ENCODE measurements around the gene ZNF132. TPM values are rescaled to one million over a fixed set of nuclear protein-coding genes. Genes with fewer than 3 reads are reported as not detected.
"Not testable (repeated sequence)": the region's sequence is repeated elsewhere in the genome, so short reads cannot be mapped to it uniquely, and the experiment has no call there.

The ZNF132 gene
- total RNA-seq (11.9 TPM), polyA plus RNA-seq (2.3 TPM)

GRCh38 chr19:58439576-58440554 lies at the start of gene ZNF132:
Gene ZNF132 (minus strand): TSS chr19:58440153. CDS start chr19:58439821, 332 bp downstream.
- Histone ChIP-seq H3K4me1 (ENCODE audit: insufficient read depth) (no peaks in the 10 kb centered on the region), H3K4me3 (ENCODE audit: low read depth, low read length) (peak within 1 kb of the TSS; percentile 50), H3K36me3 (ENCODE audit: insufficient read depth) (peaks cover 9% of the 10 kb centered on the region), H3K27ac (ENCODE audit: low read depth) (no peak within 1 kb of the TSS)
- DNase-seq (ENCODE audit: extremely low spot score), result peak; percentile 99
- 6% methylated on average over 59 of the region's 59 CpGs for WGBS

DNA sequence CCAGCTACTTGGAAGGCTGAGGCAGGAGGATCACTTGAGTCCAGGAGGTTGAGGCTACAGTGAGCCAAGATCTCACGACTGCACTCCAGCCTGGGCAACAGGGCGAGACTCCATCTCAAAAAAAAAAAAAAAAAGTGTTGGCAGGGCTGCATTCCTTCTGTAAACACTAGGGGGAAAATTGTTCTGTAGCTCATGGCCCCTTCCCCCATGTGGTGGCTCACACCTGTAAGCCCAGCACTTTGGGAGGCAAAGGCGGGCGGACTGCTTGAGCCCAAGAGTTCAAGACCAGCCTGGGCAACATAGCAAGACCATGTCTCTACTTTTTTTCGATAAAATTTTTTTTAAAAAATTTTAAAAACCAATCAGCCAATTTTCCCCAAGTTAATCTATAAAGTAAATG lies 44.4 kb upstream of the ZNF132 start:
- not testable (repeated sequence) for H3K4me1 ChIP-seq (ENCODE audit: insufficient read depth); H3K36me3 ChIP-seq (ENCODE audit: insufficient read depth); H3K27ac ChIP-seq (ENCODE audit: low read depth); H3K4me3 ChIP-seq (ENCODE audit: low read depth, low read length); DNase-seq (ENCODE audit: extremely low spot score)
- WGBS, result 88% methylated on average over 5 of the region's 5 CpGs

- Histone ChIP-seq H3K4me1 (ENCODE audit: insufficient read depth) (no peaks in the 10 kb centered on the region), H3K36me3 (ENCODE audit: insufficient read depth) (no peaks in the 10 kb centered on the region), H3K4me3 (ENCODE audit: low read depth, low read length) (no peak overlapping the region), H3K27ac (ENCODE audit: low read depth) (no peak overlapping the region)
- no peak for DNase-seq (ENCODE audit: extremely low spot score)
- 73% methylated on average over 2 of the region's 2 CpGs for WGBS
Observed at GRCh38 chr19:58483776-58484175, 43.8 kb upstream of the ZNF132 start.

- Histone ChIP-seq H3K36me3 (ENCODE audit: insufficient read depth) (no peaks in the 10 kb centered on the region), H3K4me3 (ENCODE audit: low read depth, low read length) (no peak overlapping the region), H3K27ac (ENCODE audit: low read depth) (no peak overlapping the region), H3K4me1 (ENCODE audit: insufficient read depth) (no peaks in the 10 kb centered on the region)
- WGBS, result 82% methylated on average over 7 of the region's 7 CpGs
- DNase-seq (ENCODE audit: extremely low spot score), result no peak
Observed at GRCh38 chr19:58482372-58482771, 42.4 kb upstream of the ZNF132 start.

DNA sequence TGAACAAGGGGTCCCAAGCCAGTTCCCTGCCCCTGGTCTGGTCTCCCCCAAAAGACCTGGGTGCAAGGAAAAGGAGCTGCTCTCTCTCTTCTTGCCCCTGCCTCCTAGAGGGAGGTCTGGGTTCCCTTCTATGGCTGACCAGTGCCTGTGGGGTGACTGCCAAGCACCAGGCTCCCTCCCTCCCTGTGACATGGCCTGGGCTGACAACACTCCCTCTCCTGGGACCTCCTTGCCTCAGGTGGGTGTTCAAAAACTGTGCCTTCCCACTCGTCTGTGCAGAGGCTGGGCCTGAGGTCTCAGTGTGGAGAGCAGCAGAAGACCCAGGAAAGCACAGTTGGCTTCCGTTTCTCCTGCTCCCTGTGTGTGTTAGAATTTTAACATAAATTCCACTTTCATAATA lies 40.9 kb upstream of the ZNF132 start:
- Histone ChIP-seq H3K36me3 (ENCODE audit: insufficient read depth) (no peaks in the 10 kb centered on the region), H3K27ac (ENCODE audit: low read depth) (no peak overlapping the region), H3K4me1 (ENCODE audit: insufficient read depth) (no peaks in the 10 kb centered on the region), H3K4me3 (ENCODE audit: low read depth, low read length) (no peak overlapping the region)
- DNase-seq (ENCODE audit: extremely low spot score), result no peak
- 81% methylated on average over 2 of the region's 2 CpGs for WGBS

DNA sequence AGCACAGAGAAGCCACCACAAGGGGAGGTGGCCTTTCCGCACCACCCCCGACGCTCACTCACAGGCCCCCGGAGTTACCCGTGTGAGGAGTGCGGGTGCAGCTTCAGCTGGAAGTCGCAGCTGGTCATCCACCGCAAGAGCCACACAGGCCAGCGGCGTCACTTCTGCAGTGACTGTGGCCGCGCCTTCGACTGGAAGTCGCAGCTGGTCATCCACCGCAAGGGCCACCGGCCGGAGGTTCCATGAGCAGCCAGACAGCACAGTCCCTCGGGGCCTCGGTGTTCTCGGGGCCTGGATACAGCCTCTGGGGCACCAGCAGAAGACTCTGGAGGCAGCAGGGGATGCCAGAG lies 40.5 kb upstream of the ZNF132 start:
- DNase-seq (ENCODE audit: extremely low spot score), result no peak
- no peaks in the 10 kb centered on the region for H3K36me3 ChIP-seq (ENCODE audit: insufficient read depth)
- H3K27ac ChIP-seq (ENCODE audit: low read depth), result no peak overlapping the region
- WGBS, result 94% methylated on average over 20 of the region's 20 CpGs
- H3K4me1 ChIP-seq (ENCODE audit: insufficient read depth), result no peaks in the 10 kb centered on the region
- no peak overlapping the region for H3K4me3 ChIP-seq (ENCODE audit: low read depth, low read length)

DNA sequence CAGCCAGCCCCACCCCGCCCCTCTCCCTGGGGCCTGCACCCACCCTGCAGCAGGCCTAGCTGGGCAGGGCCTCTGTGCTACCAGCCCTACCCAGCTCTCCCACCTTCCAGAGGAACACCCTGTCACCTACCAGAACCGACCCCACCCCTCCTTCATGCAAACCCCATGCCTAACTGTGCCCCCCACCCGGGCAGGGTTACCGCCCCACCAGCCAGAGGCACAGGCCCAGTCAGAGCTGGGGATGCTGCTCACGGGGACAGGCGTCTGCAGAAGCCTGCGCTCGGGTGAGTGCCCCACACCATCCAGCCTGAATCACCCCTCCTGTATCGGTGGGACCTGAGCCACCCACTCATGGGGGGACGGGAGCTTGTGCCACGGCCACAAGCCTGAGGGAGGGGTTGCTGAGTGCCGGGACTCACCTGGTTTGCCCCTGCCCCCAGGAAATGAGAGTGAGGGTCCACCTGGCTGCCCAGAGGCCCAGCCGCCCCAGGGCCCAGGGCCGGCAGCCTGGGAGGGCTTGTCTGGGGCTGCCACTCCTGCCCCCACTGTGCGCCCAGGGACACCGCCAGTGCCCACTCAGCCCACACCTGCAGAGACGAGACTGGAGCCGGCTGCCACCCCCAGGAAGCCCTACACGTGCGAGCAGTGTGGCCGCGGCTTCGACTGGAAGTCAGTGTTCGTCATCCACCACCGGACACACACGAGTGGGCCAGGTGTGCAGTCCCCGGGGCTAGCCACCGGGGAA lies 40.0 kb upstream of the ZNF132 start:
- no peaks in the 10 kb centered on the region for H3K4me1 ChIP-seq (ENCODE audit: insufficient read depth)
- no peak overlapping the region for H3K4me3 ChIP-seq (ENCODE audit: low read depth, low read length)
- peak overlapping the region; percentile 13 for H3K27ac ChIP-seq (ENCODE audit: low read depth)
- no peak for DNase-seq (ENCODE audit: extremely low spot score)
- H3K36me3 ChIP-seq (ENCODE audit: insufficient read depth), result no peaks in the 10 kb centered on the region
- 89% methylated on average over 28 of the region's 28 CpGs for WGBS

GRCh38 chr19:58479303-58479702 lies 39.4 kb upstream of the ZNF132 start:
- Histone ChIP-seq H3K4me1 (ENCODE audit: insufficient read depth) (no peaks in the 10 kb centered on the region), H3K36me3 (ENCODE audit: insufficient read depth) (no peaks in the 10 kb centered on the region), H3K4me3 (ENCODE audit: low read depth, low read length) (no peak overlapping the region), H3K27ac (ENCODE audit: low read depth) (no peak overlapping the region)
- no peak for DNase-seq (ENCODE audit: extremely low spot score)
- 77% methylated on average over 7 of the region's 7 CpGs for WGBS

- no peak for DNase-seq (ENCODE audit: extremely low spot score)
- no peak overlapping the region for H3K4me3 ChIP-seq (ENCODE audit: low read depth, low read length)
- H3K27ac ChIP-seq (ENCODE audit: low read depth), result no peak overlapping the region
- no peaks in the 10 kb centered on the region for H3K4me1 ChIP-seq (ENCODE audit: insufficient read depth)
- no peaks in the 10 kb centered on the region for H3K36me3 ChIP-seq (ENCODE audit: insufficient read depth)
- 96% methylated on average over 1 of the region's 1 CpG for WGBS
Observed at GRCh38 chr19:58477871-58478270, 37.9 kb upstream of the ZNF132 start.

- no peaks in the 10 kb centered on the region for H3K4me1 ChIP-seq (ENCODE audit: insufficient read depth)
- H3K27ac ChIP-seq (ENCODE audit: low read depth), result no peak overlapping the region
- no peak for DNase-seq (ENCODE audit: extremely low spot score)
- H3K4me3 ChIP-seq (ENCODE audit: low read depth, low read length), result no peak overlapping the region
- H3K36me3 ChIP-seq (ENCODE audit: insufficient read depth), result no peaks in the 10 kb centered on the region
- 84% methylated on average over 15 of the region's 15 CpGs for WGBS
Observed at GRCh38 chr19:58477130-58477529, 37.2 kb upstream of the ZNF132 start.

GRCh38 chr19:58476498-58477015 lies 36.6 kb upstream of the ZNF132 start:
- no peaks in the 10 kb centered on the region for H3K36me3 ChIP-seq (ENCODE audit: insufficient read depth)
- 1% methylated on average over 27 of the region's 27 CpGs for WGBS
- H3K4me1 ChIP-seq (ENCODE audit: insufficient read depth), result no peaks in the 10 kb centered on the region
- H3K27ac ChIP-seq (ENCODE audit: low read depth), result peak overlapping the region; percentile 85
- H3K4me3 ChIP-seq (ENCODE audit: low read depth, low read length), result peak overlapping the region; percentile 53
- DNase-seq (ENCODE audit: extremely low spot score), result no peak

DNA sequence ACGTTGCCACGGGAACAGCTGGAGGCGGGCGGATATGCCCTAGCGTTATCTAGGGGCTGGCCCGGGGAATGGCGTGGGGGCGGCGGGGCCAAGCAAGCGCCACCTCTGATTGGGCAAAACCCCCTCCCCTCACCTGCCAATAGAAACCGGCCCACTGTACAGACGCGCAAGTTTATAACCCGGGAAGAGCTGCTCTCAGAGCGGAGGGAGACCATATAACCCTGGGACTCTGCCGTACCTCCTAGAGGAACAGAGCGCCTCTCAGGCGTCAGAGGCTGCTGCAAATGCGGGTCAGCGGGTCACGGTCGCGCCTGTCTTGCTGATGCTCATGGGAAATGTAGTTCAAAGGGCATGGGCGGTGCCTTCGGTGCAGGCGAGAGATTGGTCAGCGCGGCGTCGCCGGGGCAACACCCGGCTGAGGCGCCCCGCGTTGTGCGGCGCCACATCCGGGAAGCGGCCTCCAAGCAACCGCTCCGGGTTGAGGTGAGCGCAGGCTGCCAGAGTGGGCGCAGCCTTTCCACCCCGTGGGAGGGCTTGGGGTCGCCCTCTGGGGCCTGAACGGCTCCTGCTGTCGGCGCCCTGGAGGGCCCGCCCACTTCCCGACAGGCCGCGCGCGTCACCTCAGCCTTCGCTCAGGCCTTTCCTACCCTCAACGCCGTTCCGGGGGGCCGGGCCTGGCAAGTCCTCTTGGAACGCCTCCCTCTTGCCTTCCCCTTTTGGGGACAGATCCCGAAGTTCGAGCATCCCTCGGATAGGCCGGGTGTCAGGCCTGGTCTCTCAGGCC lies 36.0 kb upstream of the ZNF132 start, which contains the start of gene ZNF446:
TSS of gene ZNF446 (plus strand) at position 639 of the 784 bp plus-strand sequence. CDS start 867 bp downstream, outside the sequence.
- under 1% methylated on average over 64 of the region's 64 CpGs for WGBS
- DNase-seq (ENCODE audit: extremely low spot score), result peak; percentile 94
- peak within 1 kb of the TSS; percentile 53 for H3K4me3 ChIP-seq (ENCODE audit: low read depth, low read length)
- H3K36me3 ChIP-seq (ENCODE audit: insufficient read depth), result no peaks in the 10 kb centered on the region
- H3K27ac ChIP-seq (ENCODE audit: low read depth), result peak within 1 kb of the TSS; percentile 85
- no peaks in the 10 kb centered on the region for H3K4me1 ChIP-seq (ENCODE audit: insufficient read depth)
